NCI-H526 (cell line): ENCODE measurements around the gene PRIMPOL.
A peak's percentile ranks its signal among the peaks of the same experiment; 100 is the strongest.
"Not testable (repeated sequence)": the region's sequence is repeated elsewhere in the genome, so short reads cannot be mapped to it uniquely, and the experiment has no call there.

Source experiments
- DNase-seq, 2 experiments: peaks; one replicate each; lab custom pipeline; 2025; lab: John Stamatoyannopoulos, UW

Gene PRIMPOL, protein sequence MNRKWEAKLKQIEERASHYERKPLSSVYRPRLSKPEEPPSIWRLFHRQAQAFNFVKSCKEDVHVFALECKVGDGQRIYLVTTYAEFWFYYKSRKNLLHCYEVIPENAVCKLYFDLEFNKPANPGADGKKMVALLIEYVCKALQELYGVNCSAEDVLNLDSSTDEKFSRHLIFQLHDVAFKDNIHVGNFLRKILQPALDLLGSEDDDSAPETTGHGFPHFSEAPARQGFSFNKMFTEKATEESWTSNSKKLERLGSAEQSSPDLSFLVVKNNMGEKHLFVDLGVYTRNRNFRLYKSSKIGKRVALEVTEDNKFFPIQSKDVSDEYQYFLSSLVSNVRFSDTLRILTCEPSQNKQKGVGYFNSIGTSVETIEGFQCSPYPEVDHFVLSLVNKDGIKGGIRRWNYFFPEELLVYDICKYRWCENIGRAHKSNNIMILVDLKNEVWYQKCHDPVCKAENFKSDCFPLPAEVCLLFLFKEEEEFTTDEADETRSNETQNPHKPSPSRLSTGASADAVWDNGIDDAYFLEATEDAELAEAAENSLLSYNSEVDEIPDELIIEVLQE

DNA sequence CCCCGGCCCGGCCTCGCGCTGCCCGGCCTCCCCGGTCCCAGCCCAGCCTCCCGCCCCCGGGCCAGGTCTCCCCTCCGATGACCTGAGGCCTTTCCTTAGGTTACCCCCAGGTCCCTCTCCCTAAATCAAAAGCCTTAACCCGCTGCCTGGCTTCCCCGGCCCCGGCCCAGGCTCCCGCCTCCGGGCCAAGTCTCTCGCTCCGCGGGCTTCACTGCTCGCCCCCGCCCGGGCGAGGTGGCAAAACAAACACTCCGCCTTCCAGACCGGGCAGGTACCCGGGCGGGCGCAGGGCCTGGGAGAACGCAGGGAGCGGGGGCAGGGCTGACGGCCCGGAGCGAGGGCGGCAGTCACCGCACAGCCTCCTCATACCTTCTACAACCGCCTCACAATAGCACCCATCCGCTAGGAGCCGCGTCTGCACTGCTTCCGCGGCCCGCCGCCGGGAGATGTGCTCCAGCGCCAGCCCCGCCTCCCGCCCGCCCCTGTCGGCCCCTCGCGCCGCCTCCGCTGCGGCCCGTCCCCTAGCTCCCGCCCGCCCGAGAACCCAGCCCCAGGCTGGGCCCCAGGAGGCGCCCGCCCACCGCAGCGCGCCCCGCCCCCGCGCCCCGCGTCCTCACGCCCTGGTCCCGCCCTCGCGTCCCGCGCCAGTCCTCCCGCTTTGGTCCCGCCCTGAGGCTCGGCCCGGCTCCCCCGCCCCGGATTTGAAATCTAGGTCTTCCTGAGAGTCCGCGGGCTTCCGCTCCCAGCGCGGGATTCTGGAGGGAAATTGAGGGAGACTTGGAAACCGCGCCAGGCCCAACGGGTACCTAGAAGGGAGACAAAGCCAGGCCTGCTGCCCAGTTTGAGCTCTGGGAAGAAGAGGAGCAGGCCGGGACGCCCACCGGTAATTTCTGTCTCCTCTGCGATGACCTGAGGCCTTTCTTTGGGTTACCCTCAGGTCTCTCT, at the start of gene PRIMPOL, which contains the start of gene CASP3:
PRIMPOL (plus strand) TSS at position 713 of the 945 bp plus-strand sequence. CDS start 7,403 bp downstream, outside the sequence.
CASP3 (minus strand) TSS at position 422 of the 945 bp plus-strand sequence. CDS start 10,994 bp downstream, outside the sequence.
- peak; percentile 75 to 96 for DNase-seq

DNA sequence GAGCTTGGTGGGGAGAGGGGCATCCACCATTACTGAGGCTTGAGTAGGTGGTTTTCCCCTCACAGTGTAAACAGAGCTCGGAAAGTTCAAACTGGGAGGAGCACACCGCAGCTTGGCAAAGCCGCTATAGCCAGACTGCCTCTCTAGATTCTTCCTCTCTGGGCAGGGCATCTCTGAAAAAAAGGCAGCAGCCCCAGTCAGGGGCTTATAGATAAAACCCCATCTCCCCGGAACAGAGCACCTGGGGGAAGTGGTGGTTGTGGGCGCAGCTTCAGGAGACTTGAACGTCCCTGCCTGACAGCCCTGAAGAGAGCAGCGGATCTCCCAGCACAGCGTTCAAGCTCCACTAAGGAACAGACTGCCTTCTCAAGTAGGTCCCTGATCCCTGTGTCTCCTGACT, 48.6 kb upstream of the PRIMPOL start:
- DNase-seq = not testable (repeated sequence)

DNA sequence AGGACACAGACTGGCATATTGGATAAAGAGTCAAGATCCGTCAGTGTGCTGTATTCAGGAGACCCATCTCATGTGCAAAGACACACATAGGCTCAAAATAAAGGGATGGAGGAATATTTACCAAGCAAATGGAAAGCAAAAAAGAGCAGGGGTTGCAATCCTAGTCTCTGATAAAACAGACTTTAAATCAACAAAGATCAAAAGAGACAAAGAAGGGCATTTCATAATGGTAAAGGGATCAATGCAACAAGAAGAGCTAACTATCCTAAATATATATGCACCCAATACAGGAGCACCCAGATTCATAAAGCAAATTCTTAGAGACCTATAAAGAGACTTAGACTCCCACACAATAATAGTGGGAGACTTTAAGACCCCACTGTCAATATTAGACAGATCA, 46.7 kb upstream of the PRIMPOL start:
- DNase-seq = not testable (repeated sequence)

DNA sequence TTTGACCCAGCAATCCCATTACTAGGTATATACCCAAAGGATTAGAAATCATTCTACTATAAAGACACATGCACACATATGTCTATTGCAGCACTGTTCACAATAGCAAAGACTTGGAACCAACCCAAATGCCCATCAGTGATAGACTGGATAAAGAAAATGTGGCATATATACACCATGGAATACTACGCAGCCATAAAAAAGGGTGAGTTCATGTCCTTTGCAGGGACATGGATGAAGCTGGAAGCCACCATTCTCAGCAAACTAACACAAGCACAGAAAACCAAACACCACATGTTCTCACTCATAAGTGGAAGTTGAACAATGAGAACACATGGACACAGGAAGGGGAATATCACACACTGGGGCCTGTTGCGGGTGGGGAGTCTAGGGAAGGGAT, 42.1 kb upstream of the PRIMPOL start:
- DNase-seq = not testable (repeated sequence)

DNA sequence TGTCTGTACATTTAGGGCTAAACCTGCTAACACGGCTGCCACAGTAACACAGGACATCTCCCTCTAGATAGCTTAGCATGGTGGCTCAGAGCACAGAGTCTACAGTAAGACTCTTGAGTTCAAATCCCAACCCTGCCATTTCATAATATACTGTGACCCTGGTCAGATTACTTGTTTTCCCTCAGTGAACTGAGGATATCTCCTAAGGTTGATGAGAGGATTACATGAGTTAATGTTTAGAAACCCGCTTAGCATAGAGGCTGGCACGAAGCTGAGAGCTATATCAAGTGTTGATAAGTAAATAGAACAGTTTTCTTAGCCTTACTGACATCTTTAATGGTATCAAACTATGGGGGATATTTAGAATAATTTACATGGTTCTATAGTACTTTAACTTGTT, 37.5 kb upstream of the PRIMPOL start:
- no peak for DNase-seq

DNA sequence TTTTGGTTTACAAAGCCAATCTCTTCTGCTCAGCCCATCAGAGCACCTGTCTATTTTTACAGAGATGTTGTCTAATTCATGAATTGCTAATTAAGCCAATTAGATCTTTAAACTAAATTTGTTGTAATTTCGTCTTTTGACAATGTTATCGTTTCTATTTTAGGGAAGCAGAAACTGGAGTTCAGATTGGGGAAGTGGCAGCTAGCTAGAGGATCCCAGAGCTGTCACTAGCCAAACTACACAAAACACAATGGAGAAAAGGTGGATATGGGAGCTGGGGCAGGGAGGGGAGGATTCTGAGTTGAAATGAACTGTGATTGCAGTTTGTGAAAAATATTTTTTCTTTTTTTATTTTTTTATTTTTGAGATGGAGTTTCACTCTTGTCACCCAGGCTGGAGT, 36.1 kb upstream of the PRIMPOL start:
- DNase-seq = no peak

DNA sequence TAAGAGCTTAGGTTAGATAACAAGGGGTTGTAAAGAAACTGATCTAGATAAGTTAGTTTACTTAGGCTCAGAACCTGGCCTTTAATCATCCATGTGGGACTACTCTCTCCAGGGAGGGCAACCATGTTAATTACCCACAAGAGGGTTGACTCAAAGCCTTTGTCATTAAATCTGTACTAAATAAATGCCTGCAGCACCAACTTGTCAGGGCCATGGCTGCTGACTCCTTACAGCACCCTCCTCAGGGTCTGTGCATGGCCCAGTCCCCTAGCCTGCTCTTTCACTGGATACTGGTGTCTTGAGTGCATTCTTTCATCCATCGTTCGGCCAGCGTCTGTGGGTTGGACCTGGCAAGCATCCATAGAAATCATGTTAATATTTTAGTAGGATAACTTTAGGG, 35.0 kb upstream of the PRIMPOL start:
- DNase-seq = no peak

DNA sequence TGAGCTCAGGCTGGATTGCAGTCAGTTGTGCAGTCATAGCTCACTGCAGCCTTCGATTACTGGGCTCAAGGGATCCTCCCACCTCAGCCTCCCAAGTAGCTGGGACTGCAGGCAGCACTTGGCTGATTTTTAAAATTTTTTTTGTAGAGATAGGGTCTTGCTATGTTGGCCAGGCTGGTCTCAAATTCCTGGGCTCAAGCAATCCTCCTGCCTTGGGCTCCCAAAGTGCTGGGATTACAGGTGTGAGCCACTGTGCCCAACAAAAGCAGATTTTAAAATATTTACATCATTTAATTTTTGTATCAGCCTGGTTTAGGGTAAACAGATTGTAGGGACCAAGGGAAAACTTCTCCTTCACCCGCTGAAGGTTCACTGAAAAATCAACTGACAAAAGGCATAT, 33.4 kb upstream of the PRIMPOL start:
- not testable (repeated sequence) for DNase-seq

DNA sequence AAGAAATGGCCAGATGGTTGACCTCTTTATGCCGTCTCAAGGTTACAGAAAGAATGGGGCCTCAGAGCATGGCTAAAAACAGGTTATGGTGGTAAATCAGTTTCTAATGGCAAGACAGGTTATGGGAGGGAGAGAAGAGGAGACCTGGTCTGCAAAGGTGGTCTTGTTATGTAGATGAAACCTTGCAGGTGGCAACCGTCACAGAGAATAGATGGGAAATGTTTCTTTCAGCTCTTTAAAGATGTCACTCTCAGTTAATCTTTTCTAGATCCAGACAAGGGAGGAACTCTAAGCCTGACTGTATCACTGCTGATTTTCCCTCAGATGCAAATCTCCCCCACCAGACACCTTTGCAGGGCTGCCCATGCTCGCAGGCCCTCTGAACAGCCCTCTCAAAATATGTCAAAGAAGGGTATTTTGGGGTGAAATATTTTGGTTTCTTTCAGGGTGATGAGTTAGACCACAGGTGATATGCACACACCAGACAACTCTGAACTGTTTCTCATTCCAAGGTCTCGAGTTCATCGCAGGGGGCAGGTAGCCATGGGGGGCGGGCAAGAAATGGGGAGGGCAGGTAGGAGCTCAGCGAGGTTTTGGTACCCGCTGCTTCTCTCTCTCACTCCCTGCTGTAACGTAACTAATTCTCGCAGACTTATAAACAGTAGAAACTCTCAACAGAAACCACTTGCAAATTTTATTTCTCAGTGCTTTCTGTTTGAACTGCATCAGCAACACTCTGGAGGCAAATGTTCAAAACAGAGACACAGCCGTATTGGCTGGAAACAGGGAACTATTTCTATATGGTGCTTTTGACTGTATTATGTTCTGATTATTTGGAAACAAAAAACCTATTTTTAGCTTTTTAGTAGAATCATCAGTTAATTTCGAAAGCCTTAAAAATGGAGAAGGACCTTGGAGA, 32.6 kb upstream of the PRIMPOL start:
- peak in 1 of 2 experiments; percentile 22 for DNase-seq

DNA sequence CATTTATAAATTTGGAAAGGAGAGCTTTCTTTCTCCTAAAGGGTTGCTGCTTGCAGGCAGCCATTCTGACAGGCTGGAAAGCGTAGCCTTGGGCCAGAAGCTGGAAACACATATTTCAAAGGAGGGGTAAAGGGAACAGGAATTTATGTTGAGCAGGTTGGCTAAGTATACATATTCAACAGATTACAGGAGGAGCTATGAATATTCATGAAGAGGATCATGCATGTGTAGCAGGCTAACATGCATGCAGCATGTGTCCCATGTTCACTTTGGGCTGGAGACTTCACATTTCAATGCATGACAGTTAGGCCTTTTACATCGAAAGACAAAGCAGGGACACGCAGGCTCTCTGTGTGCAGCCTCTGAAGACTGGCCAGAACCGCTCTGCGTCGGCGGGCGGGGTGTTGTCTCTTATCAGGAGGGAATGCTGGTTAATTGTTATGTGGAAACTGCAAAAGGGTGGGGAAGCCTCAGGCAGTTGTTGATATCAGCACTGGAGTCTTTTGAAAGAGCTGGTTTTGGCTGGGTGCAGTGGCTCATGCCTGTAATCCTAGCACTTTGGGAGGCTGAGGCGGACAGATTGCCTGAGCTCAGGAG, 31.8 kb upstream of the PRIMPOL start:
- peak in 1 of 2 experiments; percentile 19 for DNase-seq

DNA sequence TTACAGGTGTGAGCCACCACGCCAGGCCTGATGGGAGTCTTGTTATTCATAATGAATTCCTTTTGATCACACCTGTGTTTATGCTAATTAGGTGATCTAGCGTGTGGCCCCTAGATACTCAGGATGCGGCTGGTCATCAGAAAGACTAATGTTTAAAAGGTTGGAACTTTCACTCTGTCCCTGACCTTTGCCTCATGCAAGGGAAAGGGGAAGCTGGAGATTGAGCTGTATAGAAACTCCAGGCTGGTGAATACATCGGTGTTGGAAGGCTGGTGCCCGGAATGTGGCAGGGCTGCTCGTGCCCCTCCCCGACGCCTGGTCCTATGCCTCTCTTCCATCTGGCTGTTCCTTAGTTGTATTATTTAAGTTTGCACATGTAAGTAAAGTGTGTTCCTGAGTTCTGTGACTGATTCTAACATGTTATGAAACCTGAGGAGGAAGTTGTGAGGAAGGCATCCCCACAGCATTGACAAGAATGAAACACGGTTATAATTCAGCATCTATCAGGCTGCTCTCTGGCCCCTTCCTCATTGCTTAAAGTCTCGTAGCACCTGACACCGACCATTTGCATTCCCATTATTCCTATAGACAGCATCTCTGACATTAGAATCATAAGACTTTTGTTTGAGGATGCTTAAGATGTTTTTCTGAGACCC, 29.2 kb upstream of the PRIMPOL start:
- no peak for DNase-seq

DNA sequence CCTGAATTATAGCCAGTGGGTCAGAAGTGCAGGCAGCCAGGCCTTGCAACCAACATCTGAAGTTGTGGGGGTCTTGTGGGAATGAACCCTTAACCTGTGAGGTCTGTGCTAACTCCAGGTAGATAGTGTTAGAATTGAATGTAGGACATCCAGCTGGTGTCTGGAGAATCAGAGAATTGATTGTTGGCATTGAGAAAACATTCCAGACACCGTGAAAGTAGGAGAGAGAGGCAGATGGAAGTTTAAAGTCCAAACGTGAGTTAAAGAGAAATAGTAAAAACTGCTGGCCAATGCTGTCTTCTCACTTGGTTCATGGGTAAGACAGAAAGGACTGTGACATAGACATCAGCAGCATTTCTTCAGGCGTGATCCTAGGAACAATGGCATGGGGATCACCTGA, 28.0 kb upstream of the PRIMPOL start:
- DNase-seq = no peak

DNA sequence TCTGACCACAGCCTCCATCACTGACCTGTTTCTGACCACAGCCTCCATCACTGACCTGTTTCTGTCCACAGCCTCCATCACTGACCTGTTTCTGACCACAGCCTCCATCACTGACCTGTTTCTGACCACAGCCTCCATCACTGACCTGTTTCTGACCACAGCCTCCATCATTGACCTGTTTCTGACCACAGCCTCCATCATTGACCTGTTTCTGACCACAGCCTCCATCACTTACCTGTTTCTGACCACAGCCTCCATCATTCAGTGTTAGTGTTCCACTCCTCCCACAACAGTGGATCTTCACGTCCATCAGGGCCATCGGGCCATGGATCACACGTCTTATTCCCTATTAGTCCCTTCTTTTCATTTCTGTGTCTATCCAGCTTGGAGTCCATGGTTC, 25.0 kb upstream of the PRIMPOL start:
- not testable (repeated sequence) for DNase-seq

DNA sequence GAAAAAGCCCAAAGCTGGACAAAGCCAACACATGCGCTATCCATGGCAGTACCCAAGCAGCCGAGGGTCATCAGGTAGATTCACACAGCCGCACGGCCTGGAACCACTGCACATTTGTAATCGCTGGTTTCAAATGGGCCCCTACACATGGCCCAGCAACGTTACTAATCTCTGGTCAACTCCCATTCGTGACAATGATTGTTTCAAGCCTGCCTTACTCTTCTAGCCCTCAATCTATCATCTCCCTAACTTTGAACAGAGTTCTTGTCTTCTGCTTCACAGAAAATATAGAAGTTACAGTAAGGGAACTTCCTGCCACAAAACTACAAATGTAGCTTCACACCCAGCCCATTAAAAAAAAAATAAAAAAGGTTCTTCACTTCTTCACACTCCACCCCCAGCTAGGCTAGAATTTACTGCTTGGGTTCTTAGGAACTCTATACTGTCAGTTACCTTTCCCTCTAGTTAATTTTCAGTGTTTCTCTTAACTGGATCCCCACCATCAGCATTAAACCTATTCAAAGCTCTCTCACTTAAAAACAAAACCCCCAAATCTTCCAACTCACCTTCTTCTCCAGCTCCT, 24.5 kb upstream of the PRIMPOL start:
- no peak for DNase-seq

DNA sequence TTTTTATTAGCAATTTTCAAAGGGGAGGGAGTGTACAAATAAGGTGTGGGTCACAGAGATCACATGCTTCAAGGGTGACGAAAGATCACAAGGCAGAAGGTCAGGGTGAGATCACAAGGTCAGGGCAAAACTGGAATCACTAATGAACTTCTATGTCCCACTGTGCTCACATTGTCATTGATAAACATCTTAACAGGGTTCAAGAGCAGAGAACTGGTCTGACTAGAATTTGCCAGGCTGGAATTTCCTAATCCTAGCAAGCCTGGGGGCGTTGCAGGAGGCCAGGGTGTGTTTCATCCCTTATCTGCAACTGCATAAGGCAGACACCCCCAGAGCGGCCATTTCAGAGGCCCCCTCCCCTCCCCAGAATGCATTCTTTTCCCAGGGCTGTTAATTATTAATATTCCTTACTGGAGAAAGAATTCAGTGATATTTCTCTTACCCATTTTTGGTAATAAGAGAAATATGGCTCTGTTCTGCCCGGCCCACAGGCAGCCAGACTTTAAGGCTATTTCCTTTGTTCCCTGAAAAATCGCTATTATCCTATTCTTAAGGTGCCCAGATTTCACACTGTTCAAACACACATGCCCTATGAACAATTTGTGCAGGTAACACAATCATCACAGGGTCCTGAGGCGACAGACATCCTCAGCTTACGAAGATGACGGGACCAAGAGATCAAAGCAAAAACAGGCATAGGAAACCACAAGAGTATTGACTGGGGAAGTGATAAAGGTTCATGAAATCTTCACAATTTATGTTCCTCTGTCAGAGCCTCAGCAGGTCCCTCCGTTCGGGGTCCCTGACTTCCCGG, 23.5 kb upstream of the PRIMPOL start:
- not testable (repeated sequence) for DNase-seq

DNA sequence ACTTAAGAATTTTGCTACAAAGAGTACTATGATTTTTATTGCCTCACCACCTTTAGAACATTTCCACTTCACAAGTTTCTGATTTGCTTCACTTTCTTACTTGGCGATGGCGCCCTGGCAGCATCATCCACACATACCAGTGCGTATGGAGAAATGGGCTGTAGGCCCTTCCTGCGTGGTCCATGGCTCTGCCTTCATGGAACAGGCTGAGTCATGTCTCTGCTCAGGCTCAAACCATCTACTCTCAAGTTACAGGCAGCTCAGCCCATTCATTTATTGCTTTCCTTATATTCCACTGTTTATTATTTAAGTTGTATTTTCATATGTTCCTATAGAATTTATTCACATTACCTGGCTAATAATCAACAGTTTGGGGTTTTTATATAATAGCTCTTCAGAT, 21.4 kb upstream of the PRIMPOL start:
- DNase-seq = no peak

DNA sequence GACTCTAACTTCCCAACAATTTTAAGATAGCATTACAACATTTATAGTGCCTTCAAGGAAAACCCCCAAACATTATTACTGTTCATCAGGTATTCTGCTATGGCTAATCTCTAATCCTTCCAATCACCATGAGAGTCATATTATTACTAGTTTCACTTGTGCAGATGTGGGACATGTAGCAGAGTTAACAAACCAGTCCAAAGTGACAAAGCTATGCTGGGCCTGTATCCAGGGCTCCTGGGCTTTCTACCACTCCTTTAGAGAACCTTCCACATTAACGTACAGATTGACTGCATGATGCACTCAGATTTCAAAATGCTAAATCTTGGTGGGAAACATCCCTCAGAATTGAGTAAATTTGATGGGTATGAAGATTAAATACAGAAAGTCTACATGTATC, 16.7 kb upstream of the PRIMPOL start:
- DNase-seq = no peak

DNA sequence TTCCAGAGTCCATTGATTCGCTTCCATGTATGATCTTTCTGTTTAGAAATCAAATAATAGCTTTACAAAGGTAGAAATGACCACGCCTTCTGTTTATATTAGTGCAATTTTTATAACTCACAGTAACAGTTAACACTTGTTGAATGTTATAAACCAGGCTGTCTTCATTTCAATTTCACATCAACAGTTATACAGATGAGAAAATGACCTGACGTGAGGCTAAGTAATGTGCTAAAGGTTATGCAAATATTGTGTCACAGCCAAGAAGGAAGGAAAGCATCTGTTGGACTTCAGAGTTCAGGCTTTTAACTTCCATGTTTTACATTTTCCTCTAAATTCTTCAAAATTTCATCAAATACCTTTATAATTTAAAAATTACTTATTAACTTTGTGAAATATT, 14.2 kb upstream of the PRIMPOL start:
- no peak for DNase-seq

DNA sequence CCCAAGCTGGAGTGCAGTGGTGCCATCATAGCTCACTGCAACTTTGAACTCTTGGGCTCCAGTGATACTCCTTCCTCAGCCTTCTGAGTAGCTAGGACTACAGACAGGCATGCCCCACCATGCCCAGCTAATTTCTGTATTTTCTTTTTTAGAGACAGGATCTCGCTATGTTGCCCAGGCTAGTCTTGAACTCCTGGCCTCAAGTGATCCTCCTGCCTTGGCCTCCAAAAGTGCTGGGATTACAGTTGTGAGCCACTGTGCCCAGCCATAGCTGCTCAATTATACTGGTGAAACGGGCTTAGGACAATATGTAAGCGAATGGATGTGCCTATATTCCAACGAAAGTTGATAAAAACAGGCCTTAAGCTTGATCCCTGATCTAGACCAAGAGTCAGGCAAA, 13.4 kb upstream of the PRIMPOL start:
- no peak for DNase-seq
